ENCODE results near the gene NOLC1.

The NOLC1 gene

DNA sequence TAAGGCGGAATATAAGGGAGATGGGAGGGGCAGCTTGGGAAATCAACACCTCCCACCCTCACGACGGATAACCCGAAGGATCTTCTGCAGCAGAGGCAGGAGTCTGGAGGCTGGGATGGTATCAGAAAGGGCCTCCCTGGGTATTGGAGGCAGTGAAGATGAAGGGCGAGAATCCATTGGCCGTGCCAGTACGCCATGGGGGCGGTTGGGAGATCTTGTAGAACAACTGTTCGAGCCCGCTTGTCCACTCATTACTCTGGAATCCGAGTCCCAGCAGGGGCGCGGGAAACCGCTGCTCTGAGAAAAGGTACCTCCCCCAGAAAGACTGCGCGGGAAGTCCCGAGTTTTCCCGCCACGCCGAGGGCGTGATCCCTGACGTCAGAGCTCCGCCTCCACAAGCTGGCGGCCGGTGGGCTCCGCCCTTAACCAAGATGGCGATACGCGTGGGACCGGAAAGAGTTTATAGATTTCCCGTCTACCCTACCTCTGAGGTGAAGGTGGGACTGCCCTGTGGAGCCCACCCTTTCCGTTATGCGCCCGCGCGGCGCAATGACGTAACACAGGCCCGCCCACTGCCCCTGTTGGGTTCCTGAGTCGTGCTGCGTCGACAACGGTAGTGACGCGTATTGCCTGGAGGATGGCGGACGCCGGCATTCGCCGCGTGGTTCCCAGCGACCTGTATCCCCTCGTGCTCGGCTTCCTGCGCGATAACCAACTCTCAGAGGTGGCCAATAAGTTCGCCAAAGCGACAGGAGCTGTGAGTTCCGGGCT is at the start of gene NOLC1:
NOLC1 (plus strand) TSS at position 616 of the 771 bp plus-strand sequence; CDS start at position 638, 22 bp downstream.
- DNase-seq, result peak; percentile 98

DNA sequence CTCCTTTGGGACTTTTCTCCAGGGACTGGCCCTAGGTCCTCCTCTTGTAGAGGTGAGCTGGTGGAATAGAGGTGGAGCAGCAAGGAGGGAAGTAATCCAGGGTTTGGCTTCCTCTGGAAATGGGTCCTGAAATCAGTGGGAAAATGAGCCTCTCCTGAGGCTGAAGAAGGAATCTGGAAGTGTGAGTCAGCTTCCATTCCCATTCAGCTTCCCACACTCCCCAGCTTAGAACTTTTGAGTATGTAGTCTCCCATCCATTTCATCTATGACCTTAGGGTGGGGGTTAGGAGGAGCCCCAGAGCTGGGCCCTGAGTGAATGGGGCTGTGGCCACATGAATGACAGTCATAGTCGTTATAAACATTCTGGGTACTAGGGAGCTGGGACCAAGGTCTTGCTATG is 49.8 kb upstream of the NOLC1 start:
- DNase-seq, result no peak

DNA sequence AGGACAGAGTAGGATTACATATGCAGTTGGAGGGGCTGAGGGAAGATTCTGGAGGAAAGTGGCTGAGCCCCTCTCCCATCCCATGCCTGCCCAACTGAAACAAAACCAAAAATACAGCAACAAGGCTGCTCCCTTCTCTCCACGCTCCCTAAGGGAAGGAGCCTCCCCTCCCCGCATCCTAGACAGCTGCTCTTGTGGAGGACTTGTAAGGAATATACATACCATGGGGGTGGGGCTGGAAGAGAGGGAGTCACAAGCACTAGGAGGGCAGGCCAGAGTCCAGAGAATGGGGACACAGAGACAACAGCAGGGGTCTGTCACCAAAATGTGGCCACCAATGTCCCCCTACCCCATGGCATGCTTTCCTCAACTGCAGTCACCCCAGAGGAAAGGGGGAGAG is 45.2 kb upstream of the NOLC1 start:
- no peak for DNase-seq

DNA sequence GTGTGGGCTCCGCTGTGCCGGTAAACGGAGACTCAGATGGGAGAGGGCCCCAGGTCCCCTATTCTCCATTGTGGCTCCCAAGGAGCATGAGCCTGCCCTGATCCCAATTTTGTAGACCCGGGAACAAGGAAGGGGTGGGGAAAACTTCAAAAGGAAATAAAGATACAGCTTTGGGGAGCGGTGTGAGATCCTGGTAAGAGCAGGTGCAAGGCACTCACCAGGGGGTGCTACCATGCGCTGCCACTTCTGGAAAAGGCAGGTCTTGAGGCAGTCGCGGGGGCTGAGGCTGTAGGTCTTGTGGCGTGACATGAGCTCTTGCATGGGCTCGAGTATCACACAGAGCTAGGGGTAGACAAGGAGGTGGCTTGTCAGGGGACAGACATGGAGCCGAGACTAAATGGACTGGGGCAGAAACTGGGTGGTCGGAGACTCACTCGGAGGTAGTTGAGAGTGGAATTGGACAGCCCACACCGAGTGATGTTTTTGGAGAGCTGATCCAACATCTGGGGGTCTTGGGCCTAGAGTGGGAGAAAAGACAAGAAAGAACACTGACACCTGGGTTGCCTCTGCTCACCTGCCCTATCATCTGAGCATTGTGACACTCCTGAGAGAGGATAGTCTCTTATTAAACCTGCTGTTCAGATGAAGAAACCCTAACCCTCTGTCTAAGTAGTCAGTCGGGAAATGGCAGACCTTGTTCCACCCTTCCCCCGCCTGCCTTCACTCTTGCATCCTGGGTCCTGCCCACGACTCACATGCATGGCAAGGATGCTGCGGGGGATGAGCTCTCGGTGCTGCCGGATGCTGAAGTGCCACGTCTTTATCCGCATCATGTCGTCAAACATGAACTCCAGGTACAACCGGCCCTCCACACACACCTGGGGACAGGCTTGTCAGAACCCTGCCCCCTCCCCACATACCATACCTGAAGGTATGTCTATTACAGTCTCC is 42.7 kb upstream of the NOLC1 start:
- DNase-seq, result no peak

DNA sequence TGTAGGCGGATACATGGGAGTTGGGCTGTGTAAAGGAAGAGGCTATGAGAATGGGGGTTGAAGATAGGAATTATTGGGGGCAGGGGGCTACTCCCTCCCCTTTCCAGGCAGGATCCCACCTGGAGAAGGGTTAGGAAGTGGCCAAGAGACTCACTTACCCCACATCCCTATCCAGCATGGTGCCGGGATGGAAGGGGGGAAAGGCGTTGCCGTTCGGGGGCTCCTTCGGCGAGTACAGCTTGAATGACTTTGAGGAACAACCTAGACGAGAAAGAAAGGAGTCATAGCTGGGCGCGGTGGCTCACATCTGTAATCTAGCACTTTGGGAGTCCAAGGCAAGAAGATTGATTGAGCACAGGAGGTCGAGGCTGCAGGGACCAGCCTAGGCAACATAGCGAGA is 40.9 kb upstream of the NOLC1 start:
- no peak for DNase-seq

DNA sequence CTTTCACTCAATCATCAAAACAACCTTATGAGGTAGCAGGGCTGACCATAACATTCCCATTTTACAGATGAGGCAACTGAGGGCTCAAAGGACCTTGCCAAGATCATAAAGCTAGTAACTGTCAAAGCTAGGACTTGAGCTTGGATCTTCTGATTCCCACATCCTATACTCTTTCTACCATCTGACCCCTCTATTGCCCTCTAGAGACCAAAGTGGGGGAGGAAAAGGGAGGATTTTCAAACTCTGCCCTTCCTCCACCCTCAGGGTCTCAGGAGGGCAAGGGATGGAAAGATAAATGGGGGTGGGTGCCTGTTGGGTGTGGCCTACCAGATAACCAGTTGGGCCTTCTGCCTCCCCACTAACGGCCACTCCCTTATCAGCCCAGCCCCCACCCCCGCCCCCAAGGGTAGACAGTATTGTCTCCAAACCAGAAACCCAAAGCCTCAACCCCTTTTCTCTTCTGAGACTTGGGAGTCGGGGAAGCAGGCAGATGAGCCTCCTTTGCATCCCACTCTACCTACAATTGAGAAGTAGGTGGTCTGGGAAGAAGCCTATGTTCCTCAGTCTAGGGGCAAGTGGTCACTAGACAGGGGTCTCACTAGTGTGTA is 39.9 kb upstream of the NOLC1 start:
- no peak for DNase-seq

DNA sequence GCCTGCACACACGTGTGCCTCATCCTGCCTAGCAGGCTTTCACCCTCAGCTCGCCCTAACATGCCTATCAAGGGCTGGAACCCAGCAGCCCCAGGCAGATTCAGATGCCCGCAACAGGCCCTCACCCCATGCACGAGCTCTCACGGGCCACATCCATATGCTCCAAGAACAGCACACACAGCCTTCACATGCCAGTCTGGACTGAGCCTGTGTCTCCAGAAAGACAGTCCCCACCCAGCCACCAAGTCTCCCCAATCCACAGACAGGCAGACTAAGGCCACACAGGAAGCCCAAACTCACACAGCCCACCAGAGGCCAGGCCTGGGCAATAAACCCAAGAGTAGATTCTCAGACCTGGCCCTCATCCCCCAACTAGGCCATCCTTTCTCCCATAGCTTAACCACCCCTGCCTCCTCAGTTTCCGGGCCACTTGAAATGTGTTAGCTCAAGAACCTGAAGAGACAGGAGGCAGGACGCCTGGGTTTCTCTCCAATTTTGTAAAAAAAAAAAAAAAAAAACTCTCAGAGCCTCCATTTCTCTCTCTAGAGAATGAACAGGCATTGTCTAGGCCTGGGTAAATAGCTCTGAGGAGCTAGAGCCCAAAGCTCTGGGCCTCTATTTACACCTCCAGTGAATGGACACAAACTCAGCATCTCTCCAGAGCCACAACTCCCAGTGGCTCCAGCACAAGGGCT is 38.8 kb upstream of the NOLC1 start:
- DNase-seq, result no peak

DNA sequence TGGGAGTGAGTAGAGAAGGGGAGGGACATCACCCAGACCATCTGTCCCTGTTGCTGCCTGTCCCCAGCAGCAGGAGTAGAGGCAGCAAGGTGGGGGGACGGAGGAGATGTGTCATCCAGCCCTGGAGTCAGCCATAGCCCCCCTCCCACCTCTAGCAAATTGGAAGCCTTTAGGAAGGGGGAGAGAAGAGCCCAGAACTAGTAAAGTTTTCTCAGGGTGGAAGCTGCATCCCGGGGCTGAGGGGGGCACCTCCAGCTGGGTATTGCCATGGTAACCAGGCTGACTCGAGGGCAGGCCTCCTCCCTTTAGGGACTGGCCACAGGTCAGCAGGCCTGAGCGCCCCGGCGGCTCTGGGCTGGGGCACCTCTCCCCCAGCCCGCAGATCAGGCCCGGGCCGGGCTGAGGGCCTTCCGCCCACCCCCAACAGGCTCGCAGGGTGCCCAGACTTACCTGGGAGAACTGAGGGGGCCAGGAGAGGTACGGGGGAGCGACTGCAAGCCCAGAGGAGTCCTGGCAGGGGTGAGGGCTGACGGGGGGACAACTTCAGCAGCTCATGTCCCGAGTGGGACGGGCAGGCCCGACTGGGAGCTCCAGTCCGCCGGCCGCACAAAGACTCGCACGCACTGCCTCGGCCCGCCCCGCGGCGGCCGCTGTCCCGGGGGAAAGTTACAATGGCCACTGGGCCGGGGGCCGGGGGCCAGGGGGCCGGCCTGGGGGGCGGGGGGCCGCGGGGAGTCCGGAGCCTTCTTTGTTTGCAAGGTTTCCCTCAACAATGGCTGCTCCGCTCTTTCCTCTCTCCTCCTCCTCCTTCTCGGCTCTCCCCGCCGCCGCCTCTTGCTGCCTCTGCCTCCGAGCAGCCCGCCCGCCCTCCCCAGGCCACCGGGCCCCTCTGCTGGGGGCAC is 38.0 kb upstream of the NOLC1 start:
- peak; percentile 54 for DNase-seq

DNA sequence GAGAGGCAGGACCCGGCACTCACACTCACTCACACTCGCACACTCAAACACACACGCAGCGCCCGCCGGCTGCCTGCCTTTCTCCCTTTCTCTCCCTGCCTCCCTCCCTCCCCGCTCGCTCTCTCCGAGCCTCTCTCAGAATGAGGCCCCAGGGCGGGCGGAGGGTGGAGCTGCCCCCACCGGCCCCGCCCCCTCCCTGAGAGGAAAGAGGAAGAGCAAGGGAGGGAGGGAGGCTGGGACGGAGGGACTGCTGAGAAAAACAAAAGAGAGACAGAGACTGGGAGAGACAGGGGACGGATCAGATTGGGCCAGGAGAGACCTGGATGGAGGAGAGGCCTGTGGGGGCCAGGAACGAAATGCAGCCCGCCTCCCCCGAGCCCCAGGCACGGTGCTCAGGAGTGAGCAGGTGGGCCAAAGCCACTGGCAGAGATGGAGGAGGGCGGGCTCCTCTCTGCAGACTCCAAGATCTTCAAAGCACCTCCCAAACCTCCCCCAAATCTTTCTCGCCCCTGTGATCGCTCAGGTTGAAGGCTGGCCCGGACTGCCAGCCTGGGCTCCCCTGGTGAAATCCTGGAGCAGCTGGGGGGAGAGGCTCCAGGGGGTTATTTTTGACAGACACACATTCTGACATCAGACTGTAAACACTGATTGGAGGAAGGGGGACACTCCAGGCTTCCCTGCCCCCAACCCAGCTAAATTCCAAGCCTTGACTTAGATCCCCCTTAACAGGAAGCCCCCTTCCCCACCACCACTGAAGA is 37.1 kb upstream of the NOLC1 start:
- peak; percentile 92 for DNase-seq

DNA sequence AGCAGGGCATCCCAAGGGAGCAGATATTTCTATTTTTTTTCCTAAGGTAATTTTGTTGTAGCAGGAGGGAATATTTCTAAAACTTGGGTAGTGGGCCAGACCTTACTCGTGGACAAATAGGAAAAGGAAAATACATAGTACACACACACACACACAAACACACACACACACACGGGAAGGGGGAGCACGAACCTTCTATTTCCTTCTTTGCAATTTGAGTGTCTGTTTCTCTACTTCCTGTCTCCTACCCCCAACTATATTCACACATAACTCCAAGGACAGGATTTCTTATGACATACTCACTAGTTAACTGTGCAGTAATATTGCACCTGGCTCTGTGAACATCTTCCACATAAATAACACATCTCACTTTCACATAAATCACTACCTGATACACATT is 36.4 kb upstream of the NOLC1 start:
- DNase-seq, result peak; percentile 18

DNA sequence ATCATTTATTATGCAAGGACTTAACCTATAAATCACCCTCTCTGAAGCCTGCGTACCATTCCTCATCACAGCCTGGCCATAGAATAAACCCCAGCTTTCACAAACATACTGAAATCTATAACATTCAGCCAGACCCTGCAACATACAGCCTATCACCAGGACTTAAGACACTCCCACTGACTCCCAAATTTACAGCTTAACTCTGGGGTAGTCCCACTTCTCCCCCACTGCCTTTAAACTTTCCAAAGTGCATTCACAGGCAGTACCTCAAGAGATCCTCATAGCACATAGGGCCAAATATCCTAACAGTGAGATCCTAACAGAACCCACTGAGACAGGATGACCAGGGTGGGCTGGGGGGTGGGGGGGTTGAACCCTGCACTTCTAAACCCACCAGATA is 35.5 kb upstream of the NOLC1 start:
- no peak for DNase-seq

DNA sequence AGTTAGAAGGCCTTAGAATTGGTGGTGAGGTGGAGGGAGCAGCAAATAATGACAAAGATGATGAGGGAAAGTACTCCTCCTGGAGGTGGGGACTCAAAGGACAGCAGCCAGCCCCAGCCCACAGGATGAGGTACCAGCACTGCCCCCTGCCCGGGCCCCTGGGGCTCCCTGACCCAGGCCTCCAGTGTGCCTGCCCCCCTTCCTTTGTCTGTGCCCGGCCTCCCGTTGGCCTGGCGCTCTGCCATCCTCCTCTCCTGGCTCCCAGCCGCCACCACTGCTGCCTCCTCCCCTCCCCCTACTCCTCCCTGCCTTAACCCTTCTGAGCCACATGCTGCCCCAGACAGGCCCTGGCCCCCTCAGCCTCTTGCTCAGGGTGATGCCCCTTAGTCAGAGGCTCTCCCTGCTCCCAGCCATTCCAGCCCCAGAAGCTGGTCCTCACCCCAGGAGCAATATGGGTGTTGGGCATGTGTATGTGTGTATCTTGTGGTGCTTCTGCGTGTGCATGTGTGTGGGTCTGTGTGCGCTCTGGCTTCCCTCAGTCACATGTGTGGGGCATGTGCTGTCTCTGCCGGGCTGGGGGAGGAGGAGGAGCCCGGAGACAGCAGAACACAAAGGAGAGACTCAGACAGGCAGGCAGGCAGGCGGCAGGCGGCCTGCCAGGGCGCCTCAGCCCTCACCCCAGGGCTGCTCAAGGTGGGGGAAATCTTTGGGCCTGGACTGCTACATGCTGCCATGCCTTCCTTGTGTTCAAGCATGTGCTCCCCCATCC is 34.6 kb upstream of the NOLC1 start:
- DNase-seq, result peak; percentile 94

DNA sequence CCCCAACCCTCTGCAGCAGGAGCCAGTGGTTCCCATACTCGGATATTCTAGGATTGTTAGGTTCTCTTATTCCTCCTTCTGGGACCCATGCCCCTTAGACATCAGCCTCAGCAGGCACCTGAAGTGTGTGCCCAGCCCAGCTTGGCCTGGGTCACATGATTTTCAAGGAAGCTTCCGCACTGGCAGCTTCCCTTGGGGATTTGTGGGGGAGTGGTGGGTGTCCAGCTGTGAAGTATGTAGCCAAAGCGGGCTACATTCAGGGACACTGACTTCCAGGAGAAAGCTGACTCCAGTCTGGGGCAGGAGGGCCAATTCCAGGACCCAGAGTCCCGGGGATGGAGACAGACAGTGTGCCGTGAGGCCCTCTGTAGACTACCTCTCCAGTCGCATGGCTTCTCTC is 33.3 kb upstream of the NOLC1 start:
- peak; percentile 78 for DNase-seq

DNA sequence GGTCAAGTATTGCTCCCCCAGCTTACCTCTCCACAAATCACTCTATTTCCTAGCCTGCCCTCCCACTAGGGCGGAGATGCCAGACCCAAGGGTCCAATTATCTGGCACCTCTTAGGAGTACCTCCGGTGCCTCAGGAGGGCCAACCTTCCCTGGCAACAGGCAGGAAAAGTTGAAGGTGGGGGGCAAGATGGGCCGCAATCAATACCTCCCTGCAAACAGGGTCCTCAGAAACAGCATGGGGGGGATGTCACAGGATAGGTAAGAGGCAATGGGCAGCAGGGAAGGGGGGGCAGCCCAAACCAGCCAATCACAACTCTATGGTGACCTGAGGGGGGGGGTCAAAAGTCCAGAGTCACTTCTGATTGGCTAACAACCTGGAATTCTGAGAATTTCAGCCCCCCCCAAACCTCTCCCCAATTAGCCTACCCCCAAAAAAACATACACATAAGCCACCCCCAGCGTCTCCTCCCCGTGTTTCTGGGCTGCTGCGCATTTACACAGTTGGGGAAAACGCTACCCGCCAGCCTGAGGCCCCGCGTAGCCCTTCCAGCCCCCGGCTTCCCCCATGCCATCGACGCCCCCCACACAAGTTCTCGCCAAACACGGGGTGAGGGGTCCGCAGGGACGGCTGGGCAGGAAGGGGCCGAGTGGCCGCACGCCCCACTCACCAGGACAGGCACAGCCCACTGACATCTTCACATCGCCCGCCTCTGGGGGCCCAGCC is 32.6 kb upstream of the NOLC1 start:
- peak; percentile 79 for DNase-seq

DNA sequence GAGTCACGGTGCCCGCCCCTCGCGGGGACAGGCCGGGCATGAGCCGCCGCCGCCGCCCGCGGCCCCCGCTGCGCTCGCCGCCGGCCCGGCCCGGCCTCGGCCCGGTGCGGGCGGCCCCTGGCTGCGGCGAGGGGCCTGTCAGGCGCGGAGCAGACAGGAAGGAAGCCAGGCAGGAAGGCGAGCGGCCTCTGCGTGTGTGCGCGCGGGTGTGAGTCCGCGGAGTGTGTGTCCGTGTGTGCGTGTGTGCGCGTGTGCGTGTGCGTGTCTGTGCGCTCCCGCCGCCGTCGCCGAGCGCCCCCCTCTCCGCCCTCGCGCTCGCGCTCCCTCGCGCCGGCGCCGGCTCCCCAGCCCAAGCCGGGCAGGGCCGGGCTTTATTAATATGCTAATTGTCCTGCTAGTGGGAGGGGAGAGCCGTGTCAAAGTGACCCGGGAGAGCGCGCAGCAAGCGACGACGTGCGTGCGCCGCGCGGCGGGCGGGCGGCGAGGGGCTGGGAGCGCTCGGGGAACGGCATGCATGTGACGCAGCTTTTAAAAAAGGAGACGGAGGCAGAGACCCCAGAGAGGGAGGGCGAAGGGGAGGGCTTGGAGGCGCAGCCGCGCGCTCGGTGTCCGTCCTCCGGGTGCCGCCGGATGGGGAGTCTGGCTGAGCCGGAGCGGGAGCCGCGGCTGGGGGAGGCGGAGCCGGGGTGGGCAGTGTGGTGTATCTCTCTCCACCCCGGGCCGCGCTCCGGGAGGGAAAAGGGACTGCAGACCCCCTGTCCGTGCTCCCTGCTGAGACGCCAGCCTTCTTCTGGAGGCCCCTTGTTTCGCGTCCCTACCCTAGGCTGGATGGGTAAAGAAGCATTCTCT is 31.8 kb upstream of the NOLC1 start, which contains the start of gene LDB1:
LDB1 (minus strand) TSS at position 227 of the 849 bp plus-strand sequence. CDS start 258 bp downstream, outside the sequence.
- DNase-seq, result peak; percentile 83

DNA sequence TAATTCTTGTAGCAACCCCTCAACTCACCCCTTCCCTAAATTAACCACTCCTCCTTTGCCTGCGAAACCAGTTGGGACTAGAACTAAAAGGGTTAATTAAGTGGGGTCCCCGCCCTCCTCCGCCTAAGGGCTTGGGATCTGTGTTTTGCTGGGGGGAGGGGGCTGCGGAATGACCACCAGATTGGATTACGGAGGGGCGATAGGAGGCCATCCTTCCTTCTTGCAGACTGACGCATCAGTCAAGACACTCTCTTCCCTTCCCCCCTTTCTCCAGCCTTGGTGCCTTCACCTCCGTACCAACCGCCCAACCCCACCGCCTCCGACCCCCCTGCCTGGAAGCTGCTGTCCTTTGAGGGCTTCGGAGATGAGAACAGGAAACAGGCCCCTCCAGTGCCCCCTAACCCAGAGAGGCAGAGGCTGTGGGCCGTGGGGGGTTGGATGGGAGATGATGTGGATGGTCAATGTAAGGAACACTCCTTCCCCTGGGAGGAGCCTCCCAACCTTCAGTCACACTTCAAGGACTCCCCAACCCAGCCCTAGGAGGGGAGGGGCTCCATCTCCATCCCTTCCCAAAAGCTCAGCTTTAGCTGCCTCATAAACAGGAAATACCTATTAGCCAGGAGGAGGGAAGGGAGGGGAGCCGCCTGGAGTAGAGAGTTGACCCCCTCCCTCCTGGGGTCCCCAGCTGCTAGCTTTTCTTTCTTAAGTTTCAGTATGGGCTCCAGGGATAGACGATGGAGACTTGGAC is 31.0 kb upstream of the NOLC1 start:
- peak; percentile 62 for DNase-seq

DNA sequence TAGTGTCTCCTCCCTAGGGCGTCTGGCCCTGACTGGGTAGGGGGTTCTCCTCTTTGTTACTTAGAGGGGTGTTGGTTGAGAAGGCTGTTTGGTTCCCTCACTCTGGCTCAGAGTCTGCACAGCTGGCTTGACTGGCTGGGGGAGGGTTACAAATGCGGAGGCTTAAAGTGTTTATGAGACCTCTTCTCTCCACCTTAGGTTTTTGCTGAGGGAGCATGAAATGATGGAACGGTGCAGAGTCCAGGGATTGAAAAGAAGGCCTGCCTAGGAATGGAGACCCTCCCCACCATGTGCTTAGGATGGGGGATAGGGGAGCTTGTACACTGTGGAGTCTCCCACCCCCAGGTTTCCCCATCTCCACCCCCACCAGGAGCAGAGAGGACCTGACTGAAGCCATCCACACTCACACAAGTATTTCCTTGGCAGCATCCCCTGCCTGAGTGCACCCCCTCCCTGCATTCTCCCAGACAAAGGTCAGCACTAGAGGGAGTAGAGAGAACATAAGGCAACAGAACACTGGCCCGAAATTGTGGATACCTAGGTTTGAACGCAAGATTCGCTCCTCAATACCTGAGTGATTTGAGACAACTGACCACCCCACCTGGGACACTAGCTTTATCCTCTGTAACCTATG is 30.3 kb upstream of the NOLC1 start:
- peak; percentile 3 for DNase-seq

Measured in NCI-H69 (cell line).